WTC11 (cell line): ENCODE data around the gene HLA-DPA1. TPM values are rescaled to one million over a fixed set of nuclear protein-coding genes. Genes with fewer than 3 reads are reported as not detected.

Source experiments
- ATAC-seq: fragments of 200-7000 bp; cut with Tn5 transposase; 2 replicates; pipeline ENCODE4 v1.10.0; 2021; ENCODE audit warnings: mild to moderate bottlenecking, moderate library complexity
- Bru-seq: library from RNA; stranded (reverse); fragments of 400-500 nt; gene quantifications from one replicate; lab custom pipeline; 2021; lab: Mats Ljungman, UMichigan
- CTCF ChIA-PET: fragments of 300-600 bp; sonication (Branson Sonifier 250); formaldehyde crosslinking; loops from one replicate; lab custom pipeline; 2021; ENCODE audit warnings: antibody characterized with exemption; lab: Charles Lee
- POLR2A ChIA-PET: fragments of 350-600 bp; sonication (Branson Sonifier 250); formaldehyde crosslinking; loops from one replicate; lab custom pipeline; 2021; ENCODE audit warnings: antibody characterized with exemption; lab: Charles Lee
- DNase-seq: peaks from one replicate; pipeline ENCODE4 v3.0.0; 2021; ENCODE audit warnings: low spot score
- H3K27ac Mint-ChIP-seq: 2 replicates; pipeline ENCODE4 v1.8.0; 2021; ENCODE audit warnings: mixed read lengths
- H3K27me3 Mint-ChIP-seq: 2 replicates; pipeline ENCODE4 v1.8.0; 2021; ENCODE audit warnings: low read depth, mild to moderate bottlenecking, moderate library complexity, mixed read lengths
- H3K36me3 Mint-ChIP-seq: 2 replicates; pipeline ENCODE4 v1.8.0; 2021; ENCODE audit warnings: mixed read lengths
- H3K4me1 Mint-ChIP-seq: 2 replicates; pipeline ENCODE4 v1.8.0; 2022; ENCODE audit warnings: mixed read lengths
- H3K4me3 Mint-ChIP-seq: 2 replicates; pipeline ENCODE4 v1.8.0; 2021; ENCODE audit warnings: mild to moderate bottlenecking, moderate library complexity, mixed read lengths
- H3K9me3 Mint-ChIP-seq: 2 replicates; pipeline ENCODE4 v1.8.0; 2021; ENCODE audit warnings: mixed read lengths
- ATF6 ChIP-seq: sonication (generic); formaldehyde crosslinking; IDR thresholded peaks from 2 replicates; pipeline ENCODE4 v1.8.1; 2023; ENCODE audit warnings: mild to moderate bottlenecking, missing genetic modification reagents
- ELF4 ChIP-seq: sonication (generic); formaldehyde crosslinking; IDR thresholded peaks from 2 replicates; pipeline ENCODE4 v1.8.1; 2022; ENCODE audit warnings: low read depth, mild to moderate bottlenecking, moderate library complexity, missing genetic modification reagents
- FOXK1 ChIP-seq: sonication (generic); formaldehyde crosslinking; IDR thresholded peaks from 2 replicates; pipeline ENCODE4 v1.8.0; 2022; ENCODE audit warnings: mild to moderate bottlenecking, moderate library complexity, missing genetic modification reagents
- MXD4 ChIP-seq: fragments of 250-450 bp; sonication (Bioruptor Pico); IDR thresholded peaks from 2 replicates; pipeline ENCODE4 v1.8.0; 2021; ENCODE audit warnings: mild to moderate bottlenecking, moderate library complexity, borderline replicate concordance
- MYBL2 ChIP-seq: sonication (generic); formaldehyde crosslinking; IDR thresholded peaks from 2 replicates; pipeline ENCODE4 v1.8.1; 2023; ENCODE audit warnings: mild to moderate bottlenecking, moderate library complexity, missing genetic modification reagents
- NR2C2 ChIP-seq: sonication (generic); formaldehyde crosslinking; IDR thresholded peaks from 2 replicates; pipeline ENCODE4 v1.8.0; 2022; ENCODE audit warnings: mild to moderate bottlenecking, missing genetic modification reagents
- RORB ChIP-seq: fragments of 250-450 bp; sonication (Bioruptor Pico); IDR thresholded peaks from 2 replicates; pipeline ENCODE4 v1.9.0; 2021; ENCODE audit warnings: mild to moderate bottlenecking
- SP1 ChIP-seq: sonication (generic); formaldehyde crosslinking; conservative IDR thresholded peaks from 2 replicates; pipeline ENCODE4 v1.8.1; 2022; ENCODE audit warnings: missing genetic modification reagents
- ZNF232 ChIP-seq: sonication (generic); formaldehyde crosslinking; IDR thresholded peaks from 2 replicates; pipeline ENCODE4 v1.8.0; 2022; ENCODE audit warnings: mild to moderate bottlenecking, missing genetic modification reagents
- ZNF263 ChIP-seq: sonication (generic); formaldehyde crosslinking; IDR thresholded peaks from 2 replicates; pipeline ENCODE4 v1.8.1; 2022; ENCODE audit warnings: low read depth, mild to moderate bottlenecking, moderate library complexity, missing genetic modification reagents
- ZNF396 ChIP-seq: fragments of 250-450 bp; sonication (Bioruptor Pico); IDR thresholded peaks from 2 replicates; pipeline ENCODE4 v1.8.0; 2021; ENCODE audit warnings: mild to moderate bottlenecking, moderate library complexity, borderline replicate concordance
- ZNF532 ChIP-seq: fragments of 250-450 bp; sonication (Bioruptor Pico); IDR thresholded peaks from 2 replicates; pipeline ENCODE4 v1.9.0; 2021; ENCODE audit warnings: mild to moderate bottlenecking, borderline replicate concordance
- ZNF671 ChIP-seq: fragments of 250-450 bp; sonication (Bioruptor Pico); IDR thresholded peaks from 2 replicates; pipeline ENCODE4 v1.8.0; 2021; ENCODE audit warnings: mild to moderate bottlenecking
- long read RNA-seq, 3 experiments: library from RNA in 1 of 3; library from capped mRNA in 1 of 3; library from polyadenylated mRNA in 1 of 3; unstranded in 2 of 3; stranded (forward) in 1 of 3; transcript quantifications; one replicate each; pipeline ENCODE4 v2.0.0, GENCODE V29; 2021
- total RNA-seq: library from RNA; stranded (reverse); gene quantifications from 3 replicates; pipeline ENCODE4 v1.2.3, GENCODE V29; 2021
- TF ChIP-seq, protein P1 (sequence below): sonication (generic); formaldehyde crosslinking; IDR thresholded peaks from 2 replicates; pipeline ENCODE4 v1.8.1; 2022; ENCODE audit warnings: low read depth, mild to moderate bottlenecking, moderate library complexity, missing genetic modification reagents, borderline replicate concordance
- TF ChIP-seq, protein P2 (sequence below): sonication (generic); formaldehyde crosslinking; IDR thresholded peaks from 2 replicates; pipeline ENCODE4 v1.8.0; 2023; ENCODE audit warnings: missing genetic modification reagents
- TF ChIP-seq, protein P3 (sequence below): sonication (generic); formaldehyde crosslinking; conservative IDR thresholded peaks from 2 replicates; pipeline ENCODE4 v1.8.1; 2022; ENCODE audit warnings: mild to moderate bottlenecking, missing genetic modification reagents
- TF ChIP-seq, protein P4 (sequence below): sonication (generic); formaldehyde crosslinking; conservative IDR thresholded peaks from 2 replicates; pipeline ENCODE4 v1.8.1; 2023; ENCODE audit warnings: mild to moderate bottlenecking, low read depth, missing genetic modification reagents, moderate library complexity
- TF ChIP-seq, protein P5 (sequence below): fragments of 250-450 bp; sonication (Bioruptor Pico); IDR thresholded peaks from 2 replicates; pipeline ENCODE4 v1.9.0; 2021; ENCODE audit warnings: mild to moderate bottlenecking

The HLA-DPA1 gene
- total RNA-seq: 4.4 to 5.4 TPM (median 4.9 TPM) in 3 replicates
- percentile 38 among the genes with signal in this experiment for Bru-seq, nascent RNA
- long read RNA-seq, experiment 1, partial matches to known transcripts: 2 of 8 reads
- long read RNA-seq, experiment 1, other reads (novel, unspliced or antisense): 5 of 8 reads
- long read RNA-seq, experiment 2, partial matches to known transcripts: 5 of 6 reads
- long read RNA-seq, experiment 2, other reads (novel, unspliced or antisense): 1 of 6 reads
- long read RNA-seq, experiment 3, partial matches to known transcripts: 2 of 7 reads
- long read RNA-seq, experiment 3, other reads (novel, unspliced or antisense): 5 of 7 reads

- Mint-ChIP-seq H3K36me3 (no peaks in the 10 kb centered on the region), H3K27ac (no peak within 1 kb of the TSS), H3K4me3 (no peak within 1 kb of the TSS), H3K4me1 (peaks cover 5% of the 10 kb centered on the region), H3K27me3 (peaks cover 10% of the 10 kb centered on the region), H3K9me3 (no peaks in the 10 kb centered on the region)
- ATAC-seq: peak; percentile 78
- ChIA-PET POLR2A (no interaction called here), CTCF (interaction anchor here (0.6 to 2.2 kb wide), 8 partner anchors 9 to 175 kb away, joined by 3 to 11 read pairs (median 4); partner anchors contain the start of gene HLA-DMA)
- no peak for DNase-seq
- TF ChIP-seq, protein P1, sequence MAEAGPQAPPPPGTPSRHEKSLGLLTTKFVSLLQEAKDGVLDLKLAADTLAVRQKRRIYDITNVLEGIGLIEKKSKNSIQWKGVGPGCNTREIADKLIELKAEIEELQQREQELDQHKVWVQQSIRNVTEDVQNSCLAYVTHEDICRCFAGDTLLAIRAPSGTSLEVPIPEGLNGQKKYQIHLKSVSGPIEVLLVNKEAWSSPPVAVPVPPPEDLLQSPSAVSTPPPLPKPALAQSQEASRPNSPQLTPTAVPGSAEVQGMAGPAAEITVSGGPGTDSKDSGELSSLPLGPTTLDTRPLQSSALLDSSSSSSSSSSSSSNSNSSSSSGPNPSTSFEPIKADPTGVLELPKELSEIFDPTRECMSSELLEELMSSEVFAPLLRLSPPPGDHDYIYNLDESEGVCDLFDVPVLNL: no peak
- TF ChIP-seq, protein P2, sequence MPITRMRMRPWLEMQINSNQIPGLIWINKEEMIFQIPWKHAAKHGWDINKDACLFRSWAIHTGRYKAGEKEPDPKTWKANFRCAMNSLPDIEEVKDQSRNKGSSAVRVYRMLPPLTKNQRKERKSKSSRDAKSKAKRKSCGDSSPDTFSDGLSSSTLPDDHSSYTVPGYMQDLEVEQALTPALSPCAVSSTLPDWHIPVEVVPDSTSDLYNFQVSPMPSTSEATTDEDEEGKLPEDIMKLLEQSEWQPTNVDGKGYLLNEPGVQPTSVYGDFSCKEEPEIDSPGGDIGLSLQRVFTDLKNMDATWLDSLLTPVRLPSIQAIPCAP (CRISPR knock-in tag): no peak
- no peak for TF ChIP-seq ELF4 (CRISPR knock-in tag)
- TF ChIP-seq MYBL2 (CRISPR knock-in tag): no peak
- TF ChIP-seq ZNF232 (CRISPR knock-in tag): no peak
- TF ChIP-seq, protein P3, sequence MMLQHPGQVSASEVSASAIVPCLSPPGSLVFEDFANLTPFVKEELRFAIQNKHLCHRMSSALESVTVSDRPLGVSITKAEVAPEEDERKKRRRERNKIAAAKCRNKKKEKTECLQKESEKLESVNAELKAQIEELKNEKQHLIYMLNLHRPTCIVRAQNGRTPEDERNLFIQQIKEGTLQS (CRISPR knock-in tag): no peak
- no peak for TF ChIP-seq ZNF263 (CRISPR knock-in tag)
- TF ChIP-seq MXD4: no peak
- no peak for TF ChIP-seq ZNF532 (CRISPR knock-in tag)
- TF ChIP-seq, protein P4, sequence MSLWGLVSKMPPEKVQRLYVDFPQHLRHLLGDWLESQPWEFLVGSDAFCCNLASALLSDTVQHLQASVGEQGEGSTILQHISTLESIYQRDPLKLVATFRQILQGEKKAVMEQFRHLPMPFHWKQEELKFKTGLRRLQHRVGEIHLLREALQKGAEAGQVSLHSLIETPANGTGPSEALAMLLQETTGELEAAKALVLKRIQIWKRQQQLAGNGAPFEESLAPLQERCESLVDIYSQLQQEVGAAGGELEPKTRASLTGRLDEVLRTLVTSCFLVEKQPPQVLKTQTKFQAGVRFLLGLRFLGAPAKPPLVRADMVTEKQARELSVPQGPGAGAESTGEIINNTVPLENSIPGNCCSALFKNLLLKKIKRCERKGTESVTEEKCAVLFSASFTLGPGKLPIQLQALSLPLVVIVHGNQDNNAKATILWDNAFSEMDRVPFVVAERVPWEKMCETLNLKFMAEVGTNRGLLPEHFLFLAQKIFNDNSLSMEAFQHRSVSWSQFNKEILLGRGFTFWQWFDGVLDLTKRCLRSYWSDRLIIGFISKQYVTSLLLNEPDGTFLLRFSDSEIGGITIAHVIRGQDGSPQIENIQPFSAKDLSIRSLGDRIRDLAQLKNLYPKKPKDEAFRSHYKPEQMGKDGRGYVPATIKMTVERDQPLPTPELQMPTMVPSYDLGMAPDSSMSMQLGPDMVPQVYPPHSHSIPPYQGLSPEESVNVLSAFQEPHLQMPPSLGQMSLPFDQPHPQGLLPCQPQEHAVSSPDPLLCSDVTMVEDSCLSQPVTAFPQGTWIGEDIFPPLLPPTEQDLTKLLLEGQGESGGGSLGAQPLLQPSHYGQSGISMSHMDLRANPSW (CRISPR knock-in tag): no peak
- TF ChIP-seq, protein P5, sequence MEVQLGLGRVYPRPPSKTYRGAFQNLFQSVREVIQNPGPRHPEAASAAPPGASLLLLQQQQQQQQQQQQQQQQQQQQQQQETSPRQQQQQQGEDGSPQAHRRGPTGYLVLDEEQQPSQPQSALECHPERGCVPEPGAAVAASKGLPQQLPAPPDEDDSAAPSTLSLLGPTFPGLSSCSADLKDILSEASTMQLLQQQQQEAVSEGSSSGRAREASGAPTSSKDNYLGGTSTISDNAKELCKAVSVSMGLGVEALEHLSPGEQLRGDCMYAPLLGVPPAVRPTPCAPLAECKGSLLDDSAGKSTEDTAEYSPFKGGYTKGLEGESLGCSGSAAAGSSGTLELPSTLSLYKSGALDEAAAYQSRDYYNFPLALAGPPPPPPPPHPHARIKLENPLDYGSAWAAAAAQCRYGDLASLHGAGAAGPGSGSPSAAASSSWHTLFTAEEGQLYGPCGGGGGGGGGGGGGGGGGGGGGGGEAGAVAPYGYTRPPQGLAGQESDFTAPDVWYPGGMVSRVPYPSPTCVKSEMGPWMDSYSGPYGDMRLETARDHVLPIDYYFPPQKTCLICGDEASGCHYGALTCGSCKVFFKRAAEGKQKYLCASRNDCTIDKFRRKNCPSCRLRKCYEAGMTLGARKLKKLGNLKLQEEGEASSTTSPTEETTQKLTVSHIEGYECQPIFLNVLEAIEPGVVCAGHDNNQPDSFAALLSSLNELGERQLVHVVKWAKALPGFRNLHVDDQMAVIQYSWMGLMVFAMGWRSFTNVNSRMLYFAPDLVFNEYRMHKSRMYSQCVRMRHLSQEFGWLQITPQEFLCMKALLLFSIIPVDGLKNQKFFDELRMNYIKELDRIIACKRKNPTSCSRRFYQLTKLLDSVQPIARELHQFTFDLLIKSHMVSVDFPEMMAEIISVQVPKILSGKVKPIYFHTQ (CRISPR knock-in tag): no peak
- TF ChIP-seq RORB (CRISPR knock-in tag): no peak
- TF ChIP-seq NR2C2: no peak
- TF ChIP-seq ZNF671: no peak
- TF ChIP-seq SP1: no peak
- no peak for TF ChIP-seq ATF6 (CRISPR knock-in tag)
- TF ChIP-seq ZNF396: no peak
- no peak for TF ChIP-seq FOXK1 (CRISPR knock-in tag)
- TF ChIP-seq, all 79 proteins: peak for 0
Measured at GRCh38 chr6:33073431-33073871, at the start of gene HLA-DPA1. Gene HLA-DPA1 (minus strand): TSS chr6:33073649.
